ENCODE data around the gene BIN1.

DNA sequence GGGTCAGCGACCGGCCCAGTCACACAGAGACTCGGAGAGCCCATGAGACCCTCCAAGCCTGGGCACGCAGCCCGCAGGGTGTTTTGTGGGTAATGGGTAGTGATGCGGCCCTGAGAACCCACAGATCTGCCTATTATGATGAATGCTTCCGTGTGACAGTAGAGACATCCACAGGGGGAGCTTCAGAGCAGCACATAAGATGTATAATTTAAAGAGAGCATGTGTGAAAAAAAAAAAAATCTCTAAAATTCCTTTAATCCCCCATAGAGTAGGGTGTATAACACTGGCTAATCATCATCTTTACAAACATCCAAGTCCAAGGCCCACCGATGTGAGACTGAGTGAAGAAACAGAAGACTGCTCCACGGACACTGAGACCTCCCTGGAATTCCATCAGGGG lies 34.6 kb downstream of the BIN1 start:
- no peak for TF ChIP-seq ZNF396 (CRISPR knock-in tag; IDR thresholded peaks at IDR 0.05; ENCODE audit: borderline replicate concordance)
- TF ChIP-seq, protein P1, sequence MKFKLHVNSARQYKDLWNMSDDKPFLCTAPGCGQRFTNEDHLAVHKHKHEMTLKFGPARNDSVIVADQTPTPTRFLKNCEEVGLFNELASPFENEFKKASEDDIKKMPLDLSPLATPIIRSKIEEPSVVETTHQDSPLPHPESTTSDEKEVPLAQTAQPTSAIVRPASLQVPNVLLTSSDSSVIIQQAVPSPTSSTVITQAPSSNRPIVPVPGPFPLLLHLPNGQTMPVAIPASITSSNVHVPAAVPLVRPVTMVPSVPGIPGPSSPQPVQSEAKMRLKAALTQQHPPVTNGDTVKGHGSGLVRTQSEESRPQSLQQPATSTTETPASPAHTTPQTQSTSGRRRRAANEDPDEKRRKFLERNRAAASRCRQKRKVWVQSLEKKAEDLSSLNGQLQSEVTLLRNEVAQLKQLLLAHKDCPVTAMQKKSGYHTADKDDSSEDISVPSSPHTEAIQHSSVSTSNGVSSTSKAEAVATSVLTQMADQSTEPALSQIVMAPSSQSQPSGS (CRISPR knock-in tag; IDR thresholded peaks at IDR 0.05; ENCODE audit: borderline replicate concordance, low read depth): no peak
- TF ChIP-seq, protein P2, sequence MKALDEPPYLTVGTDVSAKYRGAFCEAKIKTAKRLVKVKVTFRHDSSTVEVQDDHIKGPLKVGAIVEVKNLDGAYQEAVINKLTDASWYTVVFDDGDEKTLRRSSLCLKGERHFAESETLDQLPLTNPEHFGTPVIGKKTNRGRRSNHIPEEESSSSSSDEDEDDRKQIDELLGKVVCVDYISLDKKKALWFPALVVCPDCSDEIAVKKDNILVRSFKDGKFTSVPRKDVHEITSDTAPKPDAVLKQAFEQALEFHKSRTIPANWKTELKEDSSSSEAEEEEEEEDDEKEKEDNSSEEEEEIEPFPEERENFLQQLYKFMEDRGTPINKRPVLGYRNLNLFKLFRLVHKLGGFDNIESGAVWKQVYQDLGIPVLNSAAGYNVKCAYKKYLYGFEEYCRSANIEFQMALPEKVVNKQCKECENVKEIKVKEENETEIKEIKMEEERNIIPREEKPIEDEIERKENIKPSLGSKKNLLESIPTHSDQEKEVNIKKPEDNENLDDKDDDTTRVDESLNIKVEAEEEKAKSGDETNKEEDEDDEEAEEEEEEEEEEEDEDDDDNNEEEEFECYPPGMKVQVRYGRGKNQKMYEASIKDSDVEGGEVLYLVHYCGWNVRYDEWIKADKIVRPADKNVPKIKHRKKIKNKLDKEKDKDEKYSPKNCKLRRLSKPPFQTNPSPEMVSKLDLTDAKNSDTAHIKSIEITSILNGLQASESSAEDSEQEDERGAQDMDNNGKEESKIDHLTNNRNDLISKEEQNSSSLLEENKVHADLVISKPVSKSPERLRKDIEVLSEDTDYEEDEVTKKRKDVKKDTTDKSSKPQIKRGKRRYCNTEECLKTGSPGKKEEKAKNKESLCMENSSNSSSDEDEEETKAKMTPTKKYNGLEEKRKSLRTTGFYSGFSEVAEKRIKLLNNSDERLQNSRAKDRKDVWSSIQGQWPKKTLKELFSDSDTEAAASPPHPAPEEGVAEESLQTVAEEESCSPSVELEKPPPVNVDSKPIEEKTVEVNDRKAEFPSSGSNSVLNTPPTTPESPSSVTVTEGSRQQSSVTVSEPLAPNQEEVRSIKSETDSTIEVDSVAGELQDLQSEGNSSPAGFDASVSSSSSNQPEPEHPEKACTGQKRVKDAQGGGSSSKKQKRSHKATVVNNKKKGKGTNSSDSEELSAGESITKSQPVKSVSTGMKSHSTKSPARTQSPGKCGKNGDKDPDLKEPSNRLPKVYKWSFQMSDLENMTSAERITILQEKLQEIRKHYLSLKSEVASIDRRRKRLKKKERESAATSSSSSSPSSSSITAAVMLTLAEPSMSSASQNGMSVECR (CRISPR knock-in tag; IDR thresholded peaks at IDR 0.05; ENCODE audit: borderline replicate concordance): no peak
- TF ChIP-seq, protein P3, sequence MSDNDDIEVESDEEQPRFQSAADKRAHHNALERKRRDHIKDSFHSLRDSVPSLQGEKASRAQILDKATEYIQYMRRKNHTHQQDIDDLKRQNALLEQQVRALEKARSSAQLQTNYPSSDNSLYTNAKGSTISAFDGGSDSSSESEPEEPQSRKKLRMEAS (CRISPR knock-in tag; IDR thresholded peaks at IDR 0.05): no peak
- no peak for TF ChIP-seq FOXP1 (CRISPR knock-in tag; IDR thresholded peaks at IDR 0.05; ENCODE audit: borderline replicate concordance)
- TF ChIP-seq, protein P4, sequence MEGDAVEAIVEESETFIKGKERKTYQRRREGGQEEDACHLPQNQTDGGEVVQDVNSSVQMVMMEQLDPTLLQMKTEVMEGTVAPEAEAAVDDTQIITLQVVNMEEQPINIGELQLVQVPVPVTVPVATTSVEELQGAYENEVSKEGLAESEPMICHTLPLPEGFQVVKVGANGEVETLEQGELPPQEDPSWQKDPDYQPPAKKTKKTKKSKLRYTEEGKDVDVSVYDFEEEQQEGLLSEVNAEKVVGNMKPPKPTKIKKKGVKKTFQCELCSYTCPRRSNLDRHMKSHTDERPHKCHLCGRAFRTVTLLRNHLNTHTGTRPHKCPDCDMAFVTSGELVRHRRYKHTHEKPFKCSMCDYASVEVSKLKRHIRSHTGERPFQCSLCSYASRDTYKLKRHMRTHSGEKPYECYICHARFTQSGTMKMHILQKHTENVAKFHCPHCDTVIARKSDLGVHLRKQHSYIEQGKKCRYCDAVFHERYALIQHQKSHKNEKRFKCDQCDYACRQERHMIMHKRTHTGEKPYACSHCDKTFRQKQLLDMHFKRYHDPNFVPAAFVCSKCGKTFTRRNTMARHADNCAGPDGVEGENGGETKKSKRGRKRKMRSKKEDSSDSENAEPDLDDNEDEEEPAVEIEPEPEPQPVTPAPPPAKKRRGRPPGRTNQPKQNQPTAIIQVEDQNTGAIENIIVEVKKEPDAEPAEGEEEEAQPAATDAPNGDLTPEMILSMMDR (IDR thresholded peaks at IDR 0.05): no peak
- TF ChIP-seq ZNF317 (CRISPR knock-in tag; IDR thresholded peaks at IDR 0.05; ENCODE audit: borderline replicate concordance, low read depth): no peak
